IMR-90 (cell line): ENCODE data around the gene SLC38A3. TPM values are rescaled to one million over a fixed set of nuclear protein-coding genes. Genes with fewer than 3 reads are reported as not detected.

Experiments used
- ATAC-seq: fragments of 200-7000 bp; cut with Tn5 transposase; 2 replicates; pipeline ENCODE4 v1.9.1; 2020; ENCODE audit warnings: low read depth, mild to moderate bottlenecking, moderate library complexity
- BruUV-seq: library from RNA; stranded (reverse); fragments of 400-500 nt; replicated peaks from 2 replicates; lab custom pipeline; 2021; lab: Mats Ljungman, UMichigan
- CTCF ChIA-PET: fragments of 300-600 bp; formaldehyde crosslinking; extraction: SDS; loops from one replicate; lab custom pipeline; 2021; ENCODE audit warnings: antibody characterized with exemption; lab: Yijun Ruan, JAX
- POLR2A ChIA-PET: fragments of 300-600 bp; sonication (Branson Sonifier 250); formaldehyde crosslinking; loops from one replicate; lab custom pipeline; 2022; ENCODE audit warnings: antibody characterized with exemption; ENCODE audit not compliant: unreplicated experiment; lab: Charles Lee
- DNase-seq: peaks from one replicate; pipeline ENCODE4 v3.0.0; 2013
- H2AFZ ChIP-seq: replicated peaks from 2 replicates; pipeline ENCODE3; 2013; ENCODE audit warnings: low read length, mild to moderate bottlenecking; ENCODE audit not compliant: poor library complexity
- H2AK5ac ChIP-seq: 2 replicates; pipeline ENCODE4 v1.6.1; 2013; ENCODE audit warnings: low read depth, low read length, inconsistent platforms
- H2AK9ac ChIP-seq: replicated peaks from 2 replicates; pipeline ENCODE3; 2013; ENCODE audit warnings: mild to moderate bottlenecking, low read depth, low read length, moderate library complexity; ENCODE audit not compliant: poor library complexity
- H2BK120ac ChIP-seq: 2 replicates; pipeline ENCODE4 v1.6.1; 2013; ENCODE audit warnings: low read depth, low read length, inconsistent platforms
- H2BK15ac ChIP-seq: 3 replicates; pipeline ENCODE4 v1.6.1; 2013; ENCODE audit warnings: low read depth, low read length, inconsistent platforms
- H2BK20ac ChIP-seq: 2 replicates; pipeline ENCODE4 v1.6.1; 2013; ENCODE audit warnings: low read depth, mild to moderate bottlenecking, inconsistent platforms, low read length, moderate library complexity
- H2BK5ac ChIP-seq: 2 replicates; pipeline ENCODE4 v1.6.1; 2013; ENCODE audit warnings: mild to moderate bottlenecking, low read depth, low read length, inconsistent platforms; ENCODE audit not compliant: poor library complexity, severe bottlenecking
- H3K14ac ChIP-seq: replicated peaks from 2 replicates; pipeline ENCODE4 v1.6.1; 2013; ENCODE audit warnings: low read depth, low read length, inconsistent platforms
- H3K18ac ChIP-seq: 2 replicates; pipeline ENCODE4 v1.6.1; 2013; ENCODE audit warnings: low read depth, low read length, control low read depth
- H3K23ac ChIP-seq: 2 replicates; pipeline ENCODE4 v1.6.1; 2013; ENCODE audit warnings: low read depth, low read length, inconsistent platforms
- H3K27ac ChIP-seq: 2 replicates; pipeline ENCODE4 v1.5.1; 2013; ENCODE audit warnings: mild to moderate bottlenecking, control low read depth, low read length; ENCODE audit not compliant: insufficient read depth
- H3K27me3 ChIP-seq: 2 replicates; pipeline ENCODE4 v1.6.1; 2013; ENCODE audit warnings: low read length; ENCODE audit not compliant: control insufficient read depth, insufficient read depth
- H3K36me3 ChIP-seq: 2 replicates; pipeline ENCODE4 v1.6.1; 2013; ENCODE audit warnings: low read length, mixed read lengths; ENCODE audit not compliant: control insufficient read depth, insufficient read depth
- H3K4ac ChIP-seq: 2 replicates; pipeline ENCODE4 v1.6.1; 2013; ENCODE audit warnings: low read depth, low read length, inconsistent platforms
- H3K4me1 ChIP-seq: 2 replicates; pipeline ENCODE4 v1.6.1; 2013; ENCODE audit warnings: low read length, mixed read lengths; ENCODE audit not compliant: control insufficient read depth, insufficient read depth
- H3K4me2 ChIP-seq: 2 replicates; pipeline ENCODE4 v1.6.1; 2013; ENCODE audit warnings: low read depth, mild to moderate bottlenecking, control low read depth, low read length, moderate library complexity
- H3K4me3 ChIP-seq: 2 replicates; pipeline ENCODE4 v1.5.1; 2013; ENCODE audit warnings: low read depth, mild to moderate bottlenecking, control low read depth, low read length, moderate library complexity; ENCODE audit not compliant: insufficient read depth
- H3K56ac ChIP-seq: 2 replicates; pipeline ENCODE4 v1.6.1; 2013; ENCODE audit warnings: low read length, inconsistent platforms; ENCODE audit not compliant: insufficient read depth; ENCODE audit errors: extremely low read depth
- H3K79me1 ChIP-seq, 2 experiments: 2 replicates each; pipeline ENCODE4 v1.6.1; 2013; ENCODE audit warnings: low read length in 2 of 2, inconsistent platforms in 1 of 2, low read depth in 1 of 2
- H3K9ac ChIP-seq: 2 replicates; pipeline ENCODE4 v1.6.1; 2013; ENCODE audit warnings: low read depth, low read length, control low read depth
- H3K9me1 ChIP-seq: 2 replicates; pipeline ENCODE4 v1.6.1; 2013; ENCODE audit warnings: low read length, inconsistent platforms; ENCODE audit not compliant: insufficient read depth
- H3K9me3 ChIP-seq: 2 replicates; pipeline ENCODE4 v1.6.1; 2013; ENCODE audit warnings: low read length; ENCODE audit not compliant: control insufficient read depth, insufficient read depth
- H4K20me1 ChIP-seq: 2 replicates; pipeline ENCODE4 v1.6.1; 2013; ENCODE audit warnings: low read length, inconsistent platforms; ENCODE audit not compliant: insufficient read depth
- H4K5ac ChIP-seq: 2 replicates; pipeline ENCODE4 v1.6.1; 2013; ENCODE audit warnings: mild to moderate bottlenecking, low read depth, low read length, control low read depth
- H4K8ac ChIP-seq, 2 experiments: 2 replicates each; pipeline ENCODE4 v1.6.1; 2013; ENCODE audit warnings: low read depth in 2 of 2, low read length in 2 of 2, control low read depth in 1 of 2, inconsistent platforms in 1 of 2
- H4K91ac ChIP-seq: 2 replicates; pipeline ENCODE4 v1.6.1; 2013; ENCODE audit warnings: low read depth, low read length, inconsistent platforms; ENCODE audit not compliant: insufficient read depth
- ELK1 ChIP-seq: fragments of 150-350 bp; IDR thresholded peaks from 2 replicates; pipeline ENCODE4 v1.6.1; 2016; ENCODE audit warnings: low read depth, mild to moderate bottlenecking, low read length, moderate library complexity, borderline replicate concordance
- USF2 ChIP-seq: fragments of 150-350 bp; IDR thresholded peaks from 2 replicates; pipeline ENCODE4 v1.6.1; 2017; ENCODE audit warnings: mild to moderate bottlenecking, antibody characterized with exemption, low read length, low read depth
- WGBS, 2 experiments: methylation state at CpG; one replicate each; pipeline versions ENCODE4 v1.1.5 to v1.1.7; 2013; ENCODE audit warnings: missing lambda C conversion rate in 2 of 2; ENCODE audit not compliant: insufficient read length in 1 of 2; ENCODE audit errors: extremely low coverage in 2 of 2; 5-methylcytosine and 5-hydroxymethylcytosine counted together
- dilution Hi-C: fragments of 300-500 bp; cut with HindIII; formaldehyde crosslinking; loops from one replicate; pipeline ENCODE4 v1.14.3; 2018; ENCODE audit warnings: low sequenced_read_pairs; ENCODE audit not compliant: unreplicated experiment
- in situ Hi-C: fragments of 300-500 bp; cut with MboI; formaldehyde crosslinking; loops from 3 replicates; pipeline ENCODE4 v1.14.3; 2019; ENCODE audit warnings: low sequenced_read_pairs, inconsistent platforms, mixed read lengths
- intact Hi-C: fragments of 100-400 bp; cut with micrococcal nuclease; formaldehyde crosslinking; loops from 2 replicates; pipeline ENCODE4 v1.10.0; 2022
- polyA plus RNA-seq, 3 experiments: library from polyadenylated mRNA; depleted of rRNA; stranded (reverse); fragments of >200 nt; gene quantifications; 2 replicates each; pipeline ENCODE4 v1.2.3, GENCODE V29; 2012; ENCODE audit warnings: low replicate concordance in 1 of 3
- total RNA-seq: library from RNA; depleted of rRNA; stranded (reverse); fragments of >200 nt; gene quantifications from 2 replicates; pipeline ENCODE4 v1.2.3, GENCODE V29; 2012

The SLC38A3 gene
- total and polyA plus RNA-seq, 2 of the 4 experiments (the other 2 are of a cell fraction): 0.12 to 0.36 TPM

GRCh38 chr3:50177346-50177745 lies 27.7 kb upstream of the SLC38A3 start:
- H2AK9ac ChIP-seq: no peak overlapping the region
- intact Hi-C loops: no loop called here
- CTCF ChIA-PET: no interaction called here

More at GRCh38 chr3:50177346-50177745, 27.7 kb upstream of the SLC38A3 start:
- Histone ChIP-seq H4K91ac (no peak overlapping the region), H3K23ac (no peak overlapping the region), H2AK5ac (no peak overlapping the region), H3K4me1 (no peaks in the 10 kb centered on the region), H2BK120ac (no peak overlapping the region), H3K14ac (no peak overlapping the region), H2BK20ac (no peak overlapping the region), H3K27me3 (no peaks in the 10 kb centered on the region), H3K4me2 (no peak overlapping the region), H3K4me3 (no peak overlapping the region), H3K9me3 (no peaks in the 10 kb centered on the region), H2AFZ (no peak overlapping the region), H3K56ac (no peak overlapping the region), H4K20me1 (no peaks in the 10 kb centered on the region), H3K79me1 (peaks cover 0 to 13% of the 10 kb centered on the region in 2 experiments; a peak in 3 of 4 replicates), H3K9ac (no peak overlapping the region), H3K18ac (no peak overlapping the region), H3K36me3 (peaks cover 33% of the 10 kb centered on the region), H4K5ac (no peak overlapping the region), H3K27ac (no peak overlapping the region), H3K4ac (no peak overlapping the region), H2BK15ac (no peak overlapping the region), H3K9me1 (0 out of 2 replicates have a peak, but pooled peaks cover under 1% of the 10 kb centered on the region), H4K8ac (no peak overlapping the region), H2BK5ac (no peak overlapping the region)
- BruUV-seq: no TSS peak
- no peak for TF ChIP-seq ELK1
- TF ChIP-seq USF2: no peak
- in situ Hi-C loops (no loop called here), dilution Hi-C loops (no loop called here)
- no CpG with 5 or more reads among the region's 2 CpGs for WGBS, 2 experiments
- POLR2A ChIA-PET: no interaction called here
- no peak for DNase-seq
- no peak for ATAC-seq
